GM21360 (cell line): ENCODE data around the gene PRAMEF26.
"Not testable (repeated sequence)": the region's sequence is repeated elsewhere in the genome, so short reads cannot be mapped to it uniquely, and the experiment has no call there.

Experiments
- ATAC-seq: cut with Tn5 transposase; IDR thresholded peaks from one replicate; pipeline ENCODE4 v1.9.1; 2021; ENCODE audit warnings: mild to moderate bottlenecking, moderate library complexity; ENCODE audit not compliant: unreplicated experiment

PRAMEF26 gene

DNA sequence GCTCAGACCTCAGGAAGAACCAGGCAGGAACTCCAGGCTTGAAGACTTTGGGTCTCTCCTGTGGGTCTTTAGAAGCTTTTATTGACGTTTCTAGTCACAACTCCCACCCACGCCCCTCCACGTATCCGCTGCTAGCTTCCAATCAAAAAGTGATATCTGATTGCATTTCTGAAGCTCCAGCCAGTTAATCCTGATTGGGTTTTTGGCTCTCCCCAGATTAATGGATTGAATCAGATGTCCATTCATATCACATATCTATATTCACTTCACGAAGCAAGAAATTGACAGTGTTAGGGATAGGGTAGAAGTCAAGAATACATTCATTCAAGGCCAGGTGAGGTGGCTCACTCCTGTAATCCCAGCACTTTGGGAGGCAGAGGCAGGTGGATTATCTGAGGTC lies at the start of gene PRAMEF26:
TSS of gene PRAMEF26 (minus strand) at position 101 of the 400 bp plus-strand sequence. CDS start 2,914 bp downstream, outside the sequence.
- not testable (repeated sequence) for ATAC-seq

DNA sequence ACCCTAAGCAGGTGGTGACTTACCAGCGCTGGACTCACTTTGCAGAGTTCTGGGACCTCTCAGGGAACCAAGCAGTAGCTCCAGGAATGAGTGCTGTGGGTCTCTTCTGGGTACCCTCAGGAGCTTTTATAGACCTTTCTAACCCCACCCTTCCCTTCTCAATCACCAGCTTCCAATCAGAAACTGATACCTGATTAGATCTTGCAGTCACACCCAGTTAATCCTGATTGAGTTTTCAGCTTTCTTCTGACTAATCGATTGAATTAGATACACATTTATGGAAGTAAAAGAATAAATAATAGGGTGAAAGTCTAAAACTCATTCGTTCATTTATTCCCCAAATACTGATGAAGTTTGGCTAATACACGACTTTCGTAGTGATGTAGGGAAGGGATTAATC lies 45.5 kb upstream of the PRAMEF26 start, which contains the start of gene PRAMEF13:
TSS of gene PRAMEF13 (minus strand) at position 101 of the 400 bp plus-strand sequence. CDS start 1,820 bp downstream, outside the sequence.
- not testable (repeated sequence) for ATAC-seq

DNA sequence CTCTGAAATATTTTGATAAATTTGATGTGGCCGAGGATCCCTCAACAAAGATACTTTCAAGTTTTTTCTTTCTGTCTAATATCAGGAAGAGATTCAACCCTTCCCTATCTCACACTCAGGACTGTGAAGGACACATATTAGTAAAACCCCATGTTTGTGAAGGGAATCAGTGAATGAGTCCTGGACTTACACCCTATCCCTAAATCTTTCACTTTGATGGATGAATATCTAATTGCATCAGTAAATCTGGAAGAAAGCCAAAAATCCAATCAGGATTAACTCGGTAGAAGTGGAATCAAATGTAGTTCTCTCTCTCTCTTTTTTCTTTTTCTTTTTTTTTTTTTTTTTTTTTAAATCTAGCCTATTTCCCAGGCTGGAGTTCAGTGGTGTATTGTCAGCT lies 15.7 kb upstream of the PRAMEF26 start, which contains the start of gene PRAMEF9:
TSS of gene PRAMEF9 (plus strand) at position 301 of the 400 bp plus-strand sequence. CDS start 3,433 bp downstream, outside the sequence.
- not testable (repeated sequence) for ATAC-seq

DNA sequence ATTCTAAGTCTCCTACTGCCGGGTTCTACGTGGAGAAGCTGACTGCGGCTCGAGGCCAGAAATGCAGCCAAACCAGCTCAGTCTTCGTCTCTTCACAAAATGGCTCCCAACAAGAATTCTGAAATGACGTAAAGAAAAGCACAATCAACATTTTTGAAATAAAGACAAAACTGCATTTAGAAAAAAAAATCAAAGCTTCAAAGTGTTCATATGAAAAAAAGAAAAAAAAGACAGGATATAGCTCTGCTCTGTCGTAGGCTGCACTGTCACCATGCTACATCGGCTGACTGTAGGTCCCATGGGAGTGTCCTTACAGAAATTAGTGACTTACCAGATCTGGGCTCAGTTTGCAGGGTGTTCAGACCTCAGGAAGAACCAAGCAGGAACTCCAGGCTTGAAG lies 9.7 kb upstream of the PRAMEF26 start, which contains the start of gene HNRNPCL4:
TSS of gene HNRNPCL4 (minus strand) at position 101 of the 400 bp plus-strand sequence. CDS start 164 bp downstream, outside the sequence.
- ATAC-seq = not testable (repeated sequence)

DNA sequence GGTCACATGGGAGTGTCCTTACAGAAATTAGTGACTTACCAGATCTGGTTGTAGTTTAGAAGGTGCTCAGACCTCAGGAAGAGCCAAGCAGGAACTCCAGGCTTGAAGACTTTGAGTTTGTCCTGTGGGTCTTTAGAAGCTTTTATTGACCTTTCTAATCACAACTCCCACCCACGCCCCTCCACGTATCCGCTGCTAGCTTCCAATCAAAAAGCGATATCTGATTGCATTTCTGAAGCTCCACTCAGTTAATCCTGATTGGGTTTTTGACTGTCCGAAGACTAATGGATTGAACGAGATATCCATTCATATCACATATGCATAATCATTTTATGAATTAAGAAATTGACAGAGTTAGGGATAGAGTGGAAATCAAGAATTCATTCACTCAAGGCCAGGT lies 39.1 kb downstream of the PRAMEF26 start, which contains the start of gene HNRNPCL2:
TSS of gene HNRNPCL2 (minus strand) at position 101 of the 400 bp plus-strand sequence. CDS start 454 bp downstream, outside the sequence.
- not testable (repeated sequence) for ATAC-seq
